ENCODE results near the gene ANO8. TPM values are rescaled to one million over a fixed set of nuclear protein-coding genes. Genes with fewer than 3 reads are reported as not detected.
A peak's percentile ranks its signal among the peaks of the same experiment; 100 is the strongest.

ANO8 gene
- total and polyA plus RNA-seq, 2 of the 13 experiments (the other 11 are each of a cell fraction or from before 2014, with no cell fraction given): 1.8 to 3.5 TPM

DNA sequence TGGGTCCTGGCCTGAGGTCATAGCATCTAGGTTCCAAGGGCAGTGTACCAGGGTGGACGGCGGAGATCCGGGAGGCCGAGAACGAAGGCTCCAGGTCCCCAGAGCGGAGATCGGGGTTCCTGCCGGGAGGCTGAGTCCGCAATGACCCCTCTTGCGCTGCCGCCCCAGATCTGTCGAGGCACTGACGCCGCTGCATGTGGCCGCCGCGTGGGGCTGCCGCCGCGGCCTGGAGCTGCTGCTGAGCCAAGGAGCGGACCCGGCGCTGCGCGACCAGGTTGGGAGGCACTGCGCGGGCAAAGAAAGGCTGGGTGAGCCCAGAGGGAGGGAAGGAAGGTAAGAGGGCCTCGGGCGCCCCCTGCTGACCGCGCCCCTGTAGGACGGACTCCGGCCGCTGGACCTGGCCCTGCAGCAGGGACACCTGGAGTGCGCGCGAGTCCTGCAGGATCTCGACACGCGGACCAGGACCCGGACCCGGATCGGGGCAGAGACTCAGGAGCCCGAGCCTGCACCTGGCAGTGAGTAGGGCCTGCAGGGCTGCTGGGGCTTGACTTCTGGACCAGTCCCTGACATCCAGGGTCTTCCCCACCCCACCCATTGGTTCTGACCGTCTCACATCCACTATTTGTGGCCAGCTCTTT lies 52.0 kb downstream of the ANO8 start (continued):
- TF ChIP-seq, protein P1, sequence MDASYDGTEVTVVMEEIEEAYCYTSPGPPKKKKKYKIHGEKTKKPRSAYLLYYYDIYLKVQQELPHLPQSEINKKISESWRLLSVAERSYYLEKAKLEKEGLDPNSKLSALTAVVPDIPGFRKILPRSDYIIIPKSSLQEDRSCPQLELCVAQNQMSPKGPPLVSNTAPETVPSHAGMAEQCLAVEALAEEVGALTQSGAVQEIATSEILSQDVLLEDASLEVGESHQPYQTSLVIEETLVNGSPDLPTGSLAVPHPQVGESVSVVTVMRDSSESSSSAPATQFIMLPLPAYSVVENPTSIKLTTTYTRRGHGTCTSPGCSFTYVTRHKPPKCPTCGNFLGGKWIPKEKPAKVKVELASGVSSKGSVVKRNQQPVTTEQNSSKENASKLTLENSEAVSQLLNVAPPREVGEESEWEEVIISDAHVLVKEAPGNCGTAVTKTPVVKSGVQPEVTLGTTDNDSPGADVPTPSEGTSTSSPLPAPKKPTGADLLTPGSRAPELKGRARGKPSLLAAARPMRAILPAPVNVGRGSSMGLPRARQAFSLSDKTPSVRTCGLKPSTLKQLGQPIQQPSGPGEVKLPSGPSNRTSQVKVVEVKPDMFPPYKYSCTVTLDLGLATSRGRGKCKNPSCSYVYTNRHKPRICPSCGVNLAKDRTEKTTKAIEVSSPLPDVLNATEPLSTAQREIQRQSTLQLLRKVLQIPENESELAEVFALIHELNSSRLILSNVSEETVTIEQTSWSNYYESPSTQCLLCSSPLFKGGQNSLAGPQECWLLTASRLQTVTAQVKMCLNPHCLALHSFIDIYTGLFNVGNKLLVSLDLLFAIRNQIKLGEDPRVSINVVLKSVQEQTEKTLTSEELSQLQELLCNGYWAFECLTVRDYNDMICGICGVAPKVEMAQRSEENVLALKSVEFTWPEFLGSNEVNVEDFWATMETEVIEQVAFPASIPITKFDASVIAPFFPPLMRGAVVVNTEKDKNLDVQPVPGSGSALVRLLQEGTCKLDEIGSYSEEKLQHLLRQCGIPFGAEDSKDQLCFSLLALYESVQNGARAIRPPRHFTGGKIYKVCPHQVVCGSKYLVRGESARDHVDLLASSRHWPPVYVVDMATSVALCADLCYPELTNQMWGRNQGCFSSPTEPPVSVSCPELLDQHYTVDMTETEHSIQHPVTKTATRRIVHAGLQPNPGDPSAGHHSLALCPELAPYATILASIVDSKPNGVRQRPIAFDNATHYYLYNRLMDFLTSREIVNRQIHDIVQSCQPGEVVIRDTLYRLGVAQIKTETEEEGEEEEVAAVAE (CRISPR knock-in tag; IDR thresholded peaks at IDR 0.05; ENCODE audit: borderline replicate concordance): no peak
- TF ChIP-seq, protein P2, sequence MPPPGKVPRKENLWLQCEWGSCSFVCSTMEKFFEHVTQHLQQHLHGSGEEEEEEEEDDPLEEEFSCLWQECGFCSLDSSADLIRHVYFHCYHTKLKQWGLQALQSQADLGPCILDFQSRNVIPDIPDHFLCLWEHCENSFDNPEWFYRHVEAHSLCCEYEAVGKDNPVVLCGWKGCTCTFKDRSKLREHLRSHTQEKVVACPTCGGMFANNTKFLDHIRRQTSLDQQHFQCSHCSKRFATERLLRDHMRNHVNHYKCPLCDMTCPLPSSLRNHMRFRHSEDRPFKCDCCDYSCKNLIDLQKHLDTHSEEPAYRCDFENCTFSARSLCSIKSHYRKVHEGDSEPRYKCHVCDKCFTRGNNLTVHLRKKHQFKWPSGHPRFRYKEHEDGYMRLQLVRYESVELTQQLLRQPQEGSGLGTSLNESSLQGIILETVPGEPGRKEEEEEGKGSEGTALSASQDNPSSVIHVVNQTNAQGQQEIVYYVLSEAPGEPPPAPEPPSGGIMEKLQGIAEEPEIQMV (CRISPR knock-in tag; IDR thresholded peaks at IDR 0.05; ENCODE audit: low read depth): peak; percentile 91; the same call in 1 of the 2 replicates
- no peak for TF ChIP-seq FOXO1 (CRISPR knock-in tag; IDR thresholded peaks at IDR 0.05)
- TF ChIP-seq, protein P3, sequence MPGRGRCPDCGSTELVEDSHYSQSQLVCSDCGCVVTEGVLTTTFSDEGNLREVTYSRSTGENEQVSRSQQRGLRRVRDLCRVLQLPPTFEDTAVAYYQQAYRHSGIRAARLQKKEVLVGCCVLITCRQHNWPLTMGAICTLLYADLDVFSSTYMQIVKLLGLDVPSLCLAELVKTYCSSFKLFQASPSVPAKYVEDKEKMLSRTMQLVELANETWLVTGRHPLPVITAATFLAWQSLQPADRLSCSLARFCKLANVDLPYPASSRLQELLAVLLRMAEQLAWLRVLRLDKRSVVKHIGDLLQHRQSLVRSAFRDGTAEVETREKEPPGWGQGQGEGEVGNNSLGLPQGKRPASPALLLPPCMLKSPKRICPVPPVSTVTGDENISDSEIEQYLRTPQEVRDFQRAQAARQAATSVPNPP (CRISPR knock-in tag; IDR thresholded peaks at IDR 0.05): no peak
- TF ChIP-seq NONO (IDR thresholded peaks at IDR 0.05): no peak
- TF ChIP-seq NONO (CRISPR knock-in tag; conservative IDR thresholded peaks at IDR 0.05): peak; percentile 72
- TF ChIP-seq REPIN1 (CRISPR knock-in tag; IDR thresholded peaks at IDR 0.05; ENCODE audit: borderline replicate concordance, low read depth): peak; percentile 72; the same call in 1 of the 2 replicates
- no peak for TF ChIP-seq HNRNPUL1 (IDR thresholded peaks at IDR 0.05; ENCODE audit: low read depth, low read length)
- no peak for TF ChIP-seq FOXK2 (IDR thresholded peaks at IDR 0.05)
- no peak for TF ChIP-seq ZNF841 (CRISPR knock-in tag; IDR thresholded peaks at IDR 0.05; ENCODE audit: borderline replicate concordance)
- TF ChIP-seq, protein P4, sequence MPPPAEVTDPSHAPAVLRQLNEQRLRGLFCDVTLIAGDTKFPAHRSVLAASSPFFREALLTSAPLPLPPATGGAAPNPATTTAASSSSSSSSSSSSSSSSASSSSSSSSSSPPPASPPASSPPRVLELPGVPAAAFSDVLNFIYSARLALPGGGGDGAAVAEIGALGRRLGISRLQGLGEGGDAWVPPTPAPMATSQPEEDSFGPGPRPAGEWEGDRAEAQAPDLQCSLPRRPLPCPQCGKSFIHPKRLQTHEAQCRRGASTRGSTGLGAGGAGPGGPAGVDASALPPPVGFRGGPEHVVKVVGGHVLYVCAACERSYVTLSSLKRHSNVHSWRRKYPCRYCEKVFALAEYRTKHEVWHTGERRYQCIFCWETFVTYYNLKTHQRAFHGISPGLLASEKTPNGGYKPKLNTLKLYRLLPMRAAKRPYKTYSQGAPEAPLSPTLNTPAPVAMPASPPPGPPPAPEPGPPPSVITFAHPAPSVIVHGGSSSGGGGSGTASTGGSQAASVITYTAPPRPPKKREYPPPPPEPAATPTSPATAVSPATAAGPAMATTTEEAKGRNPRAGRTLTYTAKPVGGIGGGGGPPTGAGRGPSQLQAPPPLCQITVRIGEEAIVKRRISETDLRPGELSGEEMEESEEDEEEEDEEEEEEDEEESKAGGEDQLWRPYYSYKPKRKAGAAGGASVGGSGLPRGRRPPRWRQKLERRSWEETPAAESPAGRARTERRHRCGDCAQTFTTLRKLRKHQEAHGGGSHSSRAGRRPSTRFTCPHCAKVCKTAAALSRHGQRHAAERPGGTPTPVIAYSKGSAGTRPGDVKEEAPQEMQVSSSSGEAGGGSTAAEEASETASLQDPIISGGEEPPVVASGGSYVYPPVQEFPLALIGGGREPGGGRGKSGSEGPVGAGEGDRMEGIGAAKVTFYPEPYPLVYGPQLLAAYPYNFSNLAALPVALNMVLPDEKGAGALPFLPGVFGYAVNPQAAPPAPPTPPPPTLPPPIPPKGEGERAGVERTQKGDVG (CRISPR knock-in tag; IDR thresholded peaks at IDR 0.05; ENCODE audit: borderline replicate concordance): 0 out of 2 replicates have a peak, but pooled peaks have one; percentile 53
- TF ChIP-seq SPEN (CRISPR knock-in tag; IDR thresholded peaks at IDR 0.05; ENCODE audit: low read depth): 0 out of 2 replicates have a peak, but pooled peaks have one; percentile 63
- 0 out of 2 replicates have a peak, but pooled peaks have one; percentile 63 for TF ChIP-seq PRMT3 (CRISPR knock-in tag; IDR thresholded peaks at IDR 0.05; ENCODE audit: borderline replicate concordance, low read depth)
- no peak for TF ChIP-seq SOX6 (IDR thresholded peaks at IDR 0.05)
- peak; percentile 46; the same call in 1 of the 2 replicates for TF ChIP-seq SOX6 (CRISPR knock-in tag; IDR thresholded peaks at IDR 0.05)
- TF ChIP-seq LCORL (IDR thresholded peaks at IDR 0.05): no peak
- TF ChIP-seq LCORL (CRISPR knock-in tag; IDR thresholded peaks at IDR 0.05): peak; percentile 67
- TF ChIP-seq, protein P5, sequence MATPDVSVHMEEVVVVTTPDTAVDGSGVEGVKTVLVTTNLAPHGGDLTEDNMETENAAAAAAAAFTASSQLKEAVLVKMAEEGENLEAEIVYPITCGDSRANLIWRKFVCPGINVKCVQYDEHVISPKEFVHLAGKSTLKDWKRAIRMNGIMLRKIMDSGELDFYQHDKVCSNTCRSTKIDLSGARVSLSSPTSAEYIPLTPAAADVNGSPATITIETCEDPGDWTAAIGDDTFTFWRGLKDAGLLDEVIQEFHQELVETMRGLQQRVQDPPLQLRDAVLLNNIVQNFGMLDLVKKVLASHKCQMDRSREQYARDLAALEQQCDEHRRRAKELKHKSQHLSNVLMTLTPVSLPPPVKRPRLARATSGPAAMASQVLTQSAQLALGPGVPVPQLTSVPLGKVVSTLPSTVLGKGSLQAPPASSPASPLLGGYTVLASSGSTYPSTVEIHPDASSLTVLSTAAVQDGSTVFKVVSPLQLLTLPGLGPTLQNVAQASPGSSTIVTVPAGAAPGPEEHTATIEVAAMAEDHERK (CRISPR knock-in tag; IDR thresholded peaks at IDR 0.05; ENCODE audit: low read depth): no peak
